Fibroblast of the aortic adventitia (primary cell): ENCODE measurements around the gene MFSD2B. TPM values are rescaled to one million over a fixed set of nuclear protein-coding genes. Genes with fewer than 3 reads are reported as not detected.

ENCODE experiments used
- DNase-seq: peaks from one replicate; pipeline ENCODE4 v3.0.0-alpha.2; 2010; ENCODE audit warnings: low read depth
- H3K4me3 ChIP-seq: 2 replicates; pipeline ENCODE4 v1.5.1; 2011; ENCODE audit warnings: low read depth, mild to moderate bottlenecking, control low read depth, low read length, moderate library complexity
- CTCF ChIP-seq: IDR thresholded peaks from 2 replicates; pipeline ENCODE4 v1.5.1; 2011; ENCODE audit warnings: mild to moderate bottlenecking, low read length, control low read depth, inconsistent platforms; ENCODE audit not compliant: insufficient read depth
- small RNA-seq: library from RNA; depleted of rRNA; stranded (forward); fragments of <200 nt; gene quantifications from one replicate; pipeline ENCODE3, GENCODE V24; 2012
- total RNA-seq: library from RNA; depleted of rRNA; stranded (reverse); fragments of >200 nt; gene quantifications from 2 replicates; pipeline ENCODE4 v1.2.3, GENCODE V29; 2012; ENCODE audit warnings: low replicate concordance

Gene MFSD2B
- total RNA-seq, 1 donor = not detected

- no peak for DNase-seq
- no peak overlapping the region for H3K4me3 ChIP-seq
Observed at GRCh38 chr2:24073816-24074215, 63.9 kb downstream of the MFSD2B start.

GRCh38 chr2:24075259-24075658 is 65.4 kb downstream of the MFSD2B start:
- DNase-seq = no peak

More at GRCh38 chr2:24073816-24074215, 63.9 kb downstream of the MFSD2B start:
- no peak for TF ChIP-seq CTCF

More at GRCh38 chr2:24075259-24075658, 65.4 kb downstream of the MFSD2B start:
- H3K4me3 ChIP-seq = peak overlapping the region; percentile 99
- no peak for TF ChIP-seq CTCF

Small RNA genes within 50 kb of the gene (small RNA-seq; reads per million reads assigned to genes)
- gene RN7SL610P = not detected
- gene RNU6-370P = not detected

Other genes with a start within 250 kb of the MFSD2B start
- gene ATAD2B, start 83.0 kb upstream of the MFSD2B start, total RNA-seq = 10.6 and 22.4 TPM in 2 replicates
- 12.4 and 14.2 TPM in 2 replicates for gene UBXN2A, start 69.6 kb upstream of the MFSD2B start, total RNA-seq
- gene WDCP, start 37.3 kb downstream of the MFSD2B start, total RNA-seq = 6.4 and 9.3 TPM in 2 replicates
- 3.5 and 7.9 TPM in 2 replicates for gene FKBP1B, start 39.7 kb downstream of the MFSD2B start, total RNA-seq
- gene SF3B6, start 66.2 kb downstream of the MFSD2B start, total RNA-seq = 162 and 191 TPM in 2 replicates
- 22.3 and 38.7 TPM in 2 replicates for gene TP53I3, start 74.7 kb downstream of the MFSD2B start, total RNA-seq
- gene PFN4, start 113.2 kb downstream of the MFSD2B start, total RNA-seq = 0.45 and 1.7 TPM in 2 replicates
- 7.0 and 10.3 TPM in 2 replicates for gene FAM228B, start 113.4 kb downstream of the MFSD2B start, total RNA-seq
- 0.18 and 1.3 TPM in 2 replicates for gene FAM228A, start 165.0 kb downstream of the MFSD2B start, total RNA-seq